Frontal cortex (tissue), 4 donors: ENCODE data around the gene SMIM5. TPM values are rescaled to one million over a fixed set of nuclear protein-coding genes. Genes with fewer than 3 reads are reported as not detected.

Source experiments
- DNase-seq, 2 donors: peaks; one replicate each; pipeline ENCODE4 v3.0.0; 2012; ENCODE audit warnings: low spot score in 2 of 2
- FAIRE-seq: peaks from 2 replicates; lab custom pipeline; 2012; peaks lifted over from hg19 to GRCh38; lab: Jason Lieb, UNC
- total RNA-seq: library from RNA; depleted of rRNA; stranded (reverse); fragments of >200 nt; gene quantifications from one replicate; pipeline ENCODE4 v1.2.3, GENCODE V29; 2014
- donor health status: control.
- donor health status: control.
- donor health status: control.

SMIM5 gene
- total RNA-seq, 1 donor from 2014 or later, result under 0.01 TPM

- DNase-seq (no peak), FAIRE-seq (no peak)
Observed at GRCh38 chr17:75622076-75622475, 11.2 kb upstream of the SMIM5 start.

GRCh38 chr17:75622771-75623273 lies 10.4 kb upstream of the SMIM5 start:
- no peak for FAIRE-seq
- no peak for DNase-seq

- no peak for DNase-seq
- no peak for FAIRE-seq
Observed at GRCh38 chr17:75623386-75623785, 9.8 kb upstream of the SMIM5 start.

GRCh38 chr17:75624021-75624420 lies 9.2 kb upstream of the SMIM5 start:
- no peak for FAIRE-seq
- no peak for DNase-seq

GRCh38 chr17:75624714-75625345 lies 8.4 kb upstream of the SMIM5 start:
- no peak for FAIRE-seq
- no peak for DNase-seq

- FAIRE-seq, result no peak
Observed at GRCh38 chr17:75625813-75626486, 7.3 kb upstream of the SMIM5 start.

GRCh38 chr17:75626496-75627038 lies 6.7 kb upstream of the SMIM5 start:
- DNase-seq, result no peak
- FAIRE-seq, result no peak

More at GRCh38 chr17:75625813-75626486, 7.3 kb upstream of the SMIM5 start:
- peak in 1 of 2 donors; percentile 80 for DNase-seq

GRCh38 chr17:75627094-75627493 lies 6.1 kb upstream of the SMIM5 start:
- DNase-seq (no peak), FAIRE-seq (no peak)

GRCh38 chr17:75628425-75628824 lies 4.8 kb upstream of the SMIM5 start:
- no peak for FAIRE-seq

GRCh38 chr17:75629157-75629556 lies 4.1 kb upstream of the SMIM5 start:
- FAIRE-seq, result no peak

More at GRCh38 chr17:75628425-75628824, 4.8 kb upstream of the SMIM5 start:
- peak in 1 of 2 donors; percentile 13 for DNase-seq

GRCh38 chr17:75630071-75630917 lies 2.9 kb upstream of the SMIM5 start:
- DNase-seq (peak in 1 of 2 donors; percentile 8), FAIRE-seq (no peak)

More at GRCh38 chr17:75629157-75629556, 4.1 kb upstream of the SMIM5 start:
- no peak for DNase-seq

GRCh38 chr17:75631353-75631752 lies 1.9 kb upstream of the SMIM5 start:
- DNase-seq (no peak), FAIRE-seq (no peak)

GRCh38 chr17:75632428-75632827 lies 806 bp upstream of the SMIM5 start:
- no peak for FAIRE-seq

GRCh38 chr17:75633486-75634375 lies 497 bp downstream of the SMIM5 start:
- peak; percentile 75 to 90 for DNase-seq
- no peak for FAIRE-seq

More at GRCh38 chr17:75632428-75632827, 806 bp upstream of the SMIM5 start:
- DNase-seq, result peak in 1 of 2 donors; percentile 44

- FAIRE-seq (no peak), DNase-seq (peak in 1 of 2 donors; percentile 22)
Observed at GRCh38 chr17:75634376-75634740, 1.1 kb downstream of the SMIM5 start.

- FAIRE-seq, result no peak
- DNase-seq, result peak in 1 of 2 donors; percentile 27
Observed at GRCh38 chr17:75634754-75635609, 1.7 kb downstream of the SMIM5 start.

GRCh38 chr17:75635610-75636202 lies 2.5 kb downstream of the SMIM5 start:
- DNase-seq (peak in 1 of 2 donors; percentile 40), FAIRE-seq (no peak)
